ENCODE data around the gene MANF.

Gene MANF

GRCh38 chr3:51436998-51437639 is 52.0 kb downstream of the MANF start:
- DNase-seq: no peak
